HG02981 (cell line): ENCODE measurements around the gene CYP4F12.

Experiments
- ATAC-seq: cut with Tn5 transposase; IDR thresholded peaks from one replicate; pipeline ENCODE4 v1.9.1; 2021; ENCODE audit warnings: mild to moderate bottlenecking, moderate library complexity; ENCODE audit not compliant: unreplicated experiment

Gene CYP4F12

GRCh38 chr19:15672580-15673175 lies at the start of gene CYP4F12:
CYP4F12 (plus strand) TSS chr19:15673087; CDS start chr19:15673530, 443 bp downstream.
- ATAC-seq = no peak

GRCh38 chr19:15623711-15624318 lies 49.1 kb upstream of the CYP4F12 start:
- ATAC-seq = no peak

GRCh38 chr19:15628236-15629002 lies 44.5 kb upstream of the CYP4F12 start:
- ATAC-seq = no peak

- ATAC-seq = no peak
Measured at GRCh38 chr19:15629003-15629880, 43.6 kb upstream of the CYP4F12 start.

- ATAC-seq = no peak
Measured at GRCh38 chr19:15631817-15632216, 41.1 kb upstream of the CYP4F12 start.

GRCh38 chr19:15633082-15633835 lies 39.6 kb upstream of the CYP4F12 start:
- ATAC-seq = no peak

GRCh38 chr19:15634105-15634504 lies 38.8 kb upstream of the CYP4F12 start:
- no peak for ATAC-seq

- no peak for ATAC-seq
Measured at GRCh38 chr19:15635016-15635805, 37.7 kb upstream of the CYP4F12 start.

GRCh38 chr19:15636026-15636425 lies 36.9 kb upstream of the CYP4F12 start:
- no peak for ATAC-seq

GRCh38 chr19:15639596-15639995 lies 33.3 kb upstream of the CYP4F12 start:
- ATAC-seq = no peak

- no peak for ATAC-seq
Measured at GRCh38 chr19:15640294-15640903, 32.5 kb upstream of the CYP4F12 start, which contains the start of gene CYP4F3. CYP4F3 (plus strand) TSS chr19:15640897; CDS start chr19:15641416, 519 bp downstream.

- no peak for ATAC-seq
Measured at GRCh38 chr19:15640904-15641597, 31.8 kb upstream of the CYP4F12 start.

GRCh38 chr19:15641901-15642491 lies 30.9 kb upstream of the CYP4F12 start:
- ATAC-seq = no peak

- ATAC-seq = no peak
Measured at GRCh38 chr19:15642807-15643206, 30.1 kb upstream of the CYP4F12 start.

- ATAC-seq = no peak
Measured at GRCh38 chr19:15643387-15643786, 29.5 kb upstream of the CYP4F12 start.

GRCh38 chr19:15644066-15644741 lies 28.7 kb upstream of the CYP4F12 start:
- no peak for ATAC-seq

- ATAC-seq = no peak
Measured at GRCh38 chr19:15644816-15645215, 28.1 kb upstream of the CYP4F12 start.

GRCh38 chr19:15649526-15649925 lies 23.4 kb upstream of the CYP4F12 start:
- ATAC-seq = no peak
